Hematopoietic multipotent progenitor cell treated with erythropoietin and hydrocortisone succinate and interleukin-3 and kit ligand, for 4 days (in vitro differentiated cells): ENCODE results near the gene TRIM54.
"Not testable (repeated sequence)": the region's sequence is repeated elsewhere in the genome, so short reads cannot be mapped to it uniquely, and the experiment has no call there.

Experiments used
- DNase-seq: peaks from one replicate; pipeline ENCODE4 v3.0.0-alpha.2; 2015

TRIM54 gene

GRCh38 chr2:27315122-27315521, 32.9 kb downstream of the TRIM54 start:
- DNase-seq, result no peak

GRCh38 chr2:27316655-27317412, 34.6 kb downstream of the TRIM54 start:
- no peak for DNase-seq

DNA sequence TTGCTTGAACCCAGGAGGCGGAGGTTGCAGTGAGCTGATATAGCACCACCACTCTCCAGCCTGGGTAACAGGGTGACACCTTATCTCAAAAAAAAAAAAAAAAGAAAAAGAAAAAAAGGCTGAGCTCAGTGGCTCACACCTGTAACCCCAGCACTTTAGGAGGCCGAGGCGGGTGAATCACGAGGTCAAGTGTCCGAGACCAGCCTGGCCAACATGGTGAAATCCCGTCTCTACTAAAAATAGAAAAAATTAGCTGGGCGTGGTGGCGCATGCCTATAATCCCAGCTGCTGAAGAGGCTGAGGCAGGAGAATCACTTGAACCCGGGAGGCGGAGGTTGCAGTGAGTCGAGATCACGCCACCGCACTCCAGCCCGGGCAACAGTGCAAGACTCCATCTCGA, 37.6 kb downstream of the TRIM54 start:
- not testable (repeated sequence) for DNase-seq

DNA sequence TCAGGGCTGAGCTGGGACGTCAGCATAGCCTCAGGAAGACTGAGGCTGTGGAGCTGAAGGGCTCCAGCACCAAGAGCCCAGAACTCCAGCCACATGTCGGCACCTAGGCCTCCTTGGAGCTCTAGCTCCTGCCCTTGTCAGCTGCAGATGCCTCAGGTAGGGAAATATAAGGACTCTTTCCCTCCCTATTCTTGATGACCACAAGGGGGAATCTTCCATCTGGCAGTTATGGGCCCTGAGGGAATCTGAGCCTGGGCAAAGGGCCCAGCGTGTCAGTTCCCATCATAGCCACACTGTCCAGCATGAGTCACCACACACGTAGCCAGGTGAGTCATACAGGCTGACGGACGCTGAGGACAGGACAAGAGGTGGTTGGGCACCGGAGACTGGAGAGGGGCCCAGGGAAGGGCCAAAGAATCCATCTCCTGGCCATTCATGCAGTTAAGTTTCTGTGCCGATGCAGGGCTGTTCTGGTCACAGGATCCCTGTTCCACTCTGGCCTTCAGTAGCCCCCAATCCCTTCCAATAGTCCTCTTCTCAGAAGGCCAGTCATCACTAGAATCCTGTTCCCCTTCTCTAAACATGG, 38.8 kb downstream of the TRIM54 start:
- peak; percentile 48 for DNase-seq

DNA sequence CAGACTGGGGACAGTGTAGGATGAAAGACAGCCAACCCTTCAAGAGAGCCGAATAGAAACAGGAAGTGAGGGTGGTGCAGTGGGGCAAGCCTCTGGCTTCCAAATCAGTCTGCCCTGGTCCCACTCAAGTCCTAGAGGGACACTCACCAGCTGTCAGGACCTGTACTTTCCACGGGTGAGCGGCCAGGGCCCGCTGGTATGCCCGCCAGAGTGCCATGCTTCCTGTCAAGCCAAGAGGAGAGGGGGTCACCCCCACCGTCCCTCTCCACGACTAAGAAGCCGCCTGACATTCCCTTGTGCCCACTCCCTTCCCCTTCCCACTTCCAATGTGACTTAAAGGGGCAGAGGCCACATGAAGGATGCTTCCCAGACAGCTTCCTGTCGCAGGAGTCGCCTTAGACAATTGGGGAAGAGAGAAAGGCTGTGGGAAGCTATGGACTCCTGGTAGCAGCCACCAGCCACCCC, 40.1 kb downstream of the TRIM54 start:
- DNase-seq, result peak; percentile 61

- peak; percentile 97 for DNase-seq
Measured at GRCh38 chr2:27322766-27323595, 40.8 kb downstream of the TRIM54 start, which contains the start of gene MPV17. Gene MPV17 (minus strand): TSS chr2:27323097. CDS start chr2:27322517, 580 bp downstream.

GRCh38 chr2:27323596-27324285, 41.5 kb downstream of the TRIM54 start:
- DNase-seq, result no peak

DNA sequence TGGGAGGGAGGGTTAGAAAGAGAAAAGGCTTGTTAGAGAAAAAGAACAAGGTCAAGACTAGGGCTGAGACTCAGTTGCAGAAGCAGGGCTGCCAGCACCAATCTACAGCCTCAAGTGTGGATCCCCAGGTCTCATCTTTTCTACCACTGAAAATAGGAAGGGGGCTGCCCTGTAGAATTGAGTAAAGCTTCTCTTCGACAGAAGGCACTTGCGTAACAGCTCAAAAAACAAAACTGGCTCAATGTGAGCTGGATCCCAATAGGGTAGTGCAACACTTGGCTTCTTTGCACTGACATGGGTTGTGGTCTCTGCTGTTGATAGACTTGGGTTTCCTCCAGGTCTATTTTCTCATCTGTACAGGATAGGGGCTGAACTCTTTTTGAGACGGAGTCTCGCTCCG, 42.5 kb downstream of the TRIM54 start:
- peak; percentile 46 for DNase-seq

GRCh38 chr2:27335311-27335710, 53.1 kb downstream of the TRIM54 start:
- no peak for DNase-seq

DNA sequence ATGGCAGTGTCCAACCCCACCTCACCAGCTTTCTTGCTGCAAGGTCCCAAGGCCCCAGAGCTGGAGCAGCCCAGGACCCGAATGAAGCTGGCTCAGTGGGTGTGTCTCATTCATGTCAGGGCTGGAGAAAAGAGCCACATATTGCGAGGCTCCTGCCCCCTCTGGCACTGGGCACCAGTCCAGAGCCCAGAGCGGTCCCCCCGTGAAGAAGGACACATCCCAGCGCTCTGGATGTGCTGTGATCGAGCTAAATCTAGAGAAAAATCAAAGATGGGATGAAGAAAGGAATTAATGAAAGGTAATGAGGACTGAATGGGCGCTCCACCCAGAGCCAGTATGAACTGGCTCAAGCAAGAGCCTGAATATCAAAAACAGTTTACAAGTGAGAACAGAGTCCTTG, 53.9 kb downstream of the TRIM54 start:
- DNase-seq, result no peak

GRCh38 chr2:27347641-27348040, 65.4 kb downstream of the TRIM54 start:
- DNase-seq, result no peak

DNA sequence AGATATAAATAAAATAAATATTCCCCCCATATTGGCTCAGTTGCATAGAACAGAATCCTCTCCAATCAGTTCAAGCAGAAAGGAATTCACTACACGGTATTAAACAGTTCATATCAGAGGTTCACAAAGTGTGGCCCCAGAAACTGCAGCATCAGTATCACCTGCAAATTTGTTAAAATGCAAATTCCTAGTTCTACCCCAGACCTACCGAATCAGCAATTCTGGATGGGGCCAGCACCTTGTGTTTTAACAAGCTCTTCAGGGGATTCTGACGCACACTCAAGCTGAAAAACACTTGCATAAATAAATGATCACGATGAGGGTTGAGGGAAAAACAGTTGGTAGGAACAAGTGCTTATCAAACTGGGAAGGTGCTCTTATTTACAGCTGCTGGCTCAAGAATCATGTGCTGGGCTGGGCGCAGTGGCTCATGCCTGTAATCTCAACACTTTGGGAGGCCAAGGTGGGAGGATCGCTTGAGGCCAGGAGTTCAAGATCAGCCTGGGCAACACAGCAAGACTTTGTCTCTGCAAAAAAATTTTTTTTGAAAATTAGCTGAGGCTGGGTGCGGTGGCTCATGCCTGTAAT, 68.0 kb downstream of the TRIM54 start:
- DNase-seq, result no peak

- no peak for DNase-seq
Measured at GRCh38 chr2:27351802-27352598, 69.8 kb downstream of the TRIM54 start.

DNA sequence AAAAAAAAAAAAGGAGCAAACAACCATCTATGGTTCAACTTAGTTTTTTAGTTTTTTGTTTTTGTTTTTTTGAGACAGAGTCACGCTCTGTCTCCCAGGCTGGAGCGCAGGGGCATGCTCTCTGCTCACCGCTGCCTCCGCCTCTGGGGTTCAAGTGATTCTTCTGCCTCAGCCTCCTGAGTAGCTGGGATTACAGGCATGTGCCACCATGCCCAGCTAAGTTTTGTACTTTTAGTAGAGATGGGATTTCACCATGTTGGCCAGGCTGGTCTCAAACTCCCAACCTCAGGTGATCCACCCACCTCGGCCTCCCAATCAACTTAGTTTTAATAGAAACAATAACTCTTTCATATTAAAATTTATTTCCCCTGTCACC, 71.1 kb downstream of the TRIM54 start:
- not testable (repeated sequence) for DNase-seq

- peak; percentile 83 for DNase-seq
Measured at GRCh38 chr2:27353762-27354596, 71.8 kb downstream of the TRIM54 start.

GRCh38 chr2:27354597-27354927, 72.3 kb downstream of the TRIM54 start:
- DNase-seq, result no peak

DNA sequence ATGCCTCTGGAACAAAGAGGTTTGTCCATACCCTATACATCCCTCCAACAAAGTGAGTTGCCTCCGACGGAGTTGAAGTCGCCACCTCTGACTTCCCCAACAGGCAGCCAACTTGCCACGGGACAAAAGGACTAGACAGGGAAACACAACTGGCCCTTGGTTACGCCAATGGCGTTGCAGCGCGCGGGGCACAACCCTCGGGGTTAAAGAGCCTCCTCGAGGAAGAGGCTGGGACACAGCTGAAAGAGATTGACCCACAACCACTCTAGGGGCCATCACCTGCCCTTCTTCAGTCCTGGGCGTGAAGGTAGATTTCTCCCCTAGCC, 73.8 kb downstream of the TRIM54 start:
- DNase-seq, result peak; percentile 88

DNA sequence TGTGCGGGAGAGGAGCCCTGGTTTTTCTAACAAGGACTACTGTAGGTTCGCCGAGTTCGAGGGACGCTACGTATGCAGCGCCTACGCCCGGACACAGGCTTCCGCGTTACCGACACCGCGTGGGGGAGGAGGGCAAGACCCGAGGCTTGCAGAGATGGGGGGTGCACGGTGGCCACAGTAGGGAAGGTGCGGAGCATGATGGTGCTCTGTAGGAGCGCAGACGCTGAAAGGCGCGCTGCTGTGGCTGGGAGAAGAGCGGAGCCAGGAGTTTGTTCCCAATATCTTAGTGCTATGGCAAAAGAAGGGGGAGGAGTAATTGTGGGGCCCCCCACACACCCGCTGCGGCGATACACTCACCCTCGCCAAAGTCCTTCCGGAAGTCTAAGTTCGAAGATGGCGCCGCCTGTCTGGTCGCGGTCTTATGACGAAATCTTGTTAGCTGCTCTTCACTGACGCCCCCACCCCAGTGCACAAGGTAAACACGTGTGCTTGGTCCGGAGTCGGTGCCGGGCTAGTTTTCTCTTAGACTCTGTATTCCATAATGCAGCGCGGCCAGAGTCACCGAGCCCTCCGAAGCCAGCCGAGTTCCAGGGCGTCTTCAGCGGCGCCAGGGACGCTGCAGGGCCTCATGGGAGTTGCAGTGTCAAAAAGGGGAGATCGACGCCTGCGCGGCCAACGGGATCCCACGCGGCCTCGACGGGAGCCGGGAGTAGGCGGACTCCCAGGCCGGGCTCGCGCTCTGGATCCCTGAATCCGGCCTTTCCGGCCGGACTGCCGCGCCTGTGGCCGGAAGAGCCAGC, 74.4 kb downstream of the TRIM54 start, which contains the start of gene GTF3C2:
TSS of gene GTF3C2 (minus strand) at position 383 of the 800 bp plus-strand sequence. CDS start 13,210 bp downstream, outside the sequence.
- peak; percentile 99 for DNase-seq
